Dedifferentiated amniotic fluid mesenchymal stem cell (primary cell): ENCODE measurements around the gene CSMD2.

Experiments
- DNase-seq: peaks from one replicate; pipeline ENCODE4 v3.0.0-alpha.2; 2016; ENCODE audit errors: extremely low spot score

CSMD2 gene

GRCh38 chr1:33608825-33609400 is 556.1 kb downstream of the CSMD2 start:
- no peak for DNase-seq

- DNase-seq: no peak
Observed at GRCh38 chr1:33607444-33608005, 557.5 kb downstream of the CSMD2 start.

GRCh38 chr1:33606272-33606671 is 558.8 kb downstream of the CSMD2 start:
- DNase-seq: no peak

- no peak for DNase-seq
Observed at GRCh38 chr1:33602271-33602670, 562.8 kb downstream of the CSMD2 start.

- DNase-seq: no peak
Observed at GRCh38 chr1:33601751-33602150, 563.3 kb downstream of the CSMD2 start.

GRCh38 chr1:33599516-33600115 is 565.4 kb downstream of the CSMD2 start:
- DNase-seq: no peak

GRCh38 chr1:33588726-33589125 is 576.3 kb downstream of the CSMD2 start:
- no peak for DNase-seq

GRCh38 chr1:33586795-33587194 is 578.2 kb downstream of the CSMD2 start:
- no peak for DNase-seq

GRCh38 chr1:33586106-33586505 is 578.9 kb downstream of the CSMD2 start:
- no peak for DNase-seq

- DNase-seq: no peak
Observed at GRCh38 chr1:33583567-33583966, 581.5 kb downstream of the CSMD2 start.

- no peak for DNase-seq
Observed at GRCh38 chr1:33578557-33579448, 586.2 kb downstream of the CSMD2 start.

GRCh38 chr1:33577663-33578062 is 587.4 kb downstream of the CSMD2 start:
- no peak for DNase-seq

GRCh38 chr1:33576821-33577599 is 588.0 kb downstream of the CSMD2 start:
- DNase-seq: no peak

- DNase-seq: no peak
Observed at GRCh38 chr1:33575324-33575879, 589.6 kb downstream of the CSMD2 start.

GRCh38 chr1:33573661-33574060 is 591.4 kb downstream of the CSMD2 start:
- DNase-seq: no peak

GRCh38 chr1:33572387-33572786 is 592.6 kb downstream of the CSMD2 start:
- DNase-seq: no peak

GRCh38 chr1:33569331-33569730 is 595.7 kb downstream of the CSMD2 start:
- no peak for DNase-seq

GRCh38 chr1:33563699-33564098 is 601.3 kb downstream of the CSMD2 start:
- no peak for DNase-seq

- no peak for DNase-seq
Observed at GRCh38 chr1:33562563-33562962, 602.5 kb downstream of the CSMD2 start.

- DNase-seq: no peak
Observed at GRCh38 chr1:33561576-33561975, 603.5 kb downstream of the CSMD2 start.

GRCh38 chr1:33560680-33561079 is 604.4 kb downstream of the CSMD2 start:
- no peak for DNase-seq

GRCh38 chr1:33548721-33549120 is 616.3 kb downstream of the CSMD2 start:
- DNase-seq: no peak
